SK-N-SH (cell line): ENCODE data around the gene RAI1. TPM values are rescaled to one million over a fixed set of nuclear protein-coding genes. Genes with fewer than 3 reads are reported as not detected.
"Not testable (repeated sequence)": the region's sequence is repeated elsewhere in the genome, so short reads cannot be mapped to it uniquely, and the experiment has no call there.

ENCODE experiments used
- CTCF ChIA-PET: fragments of 300-600, 350-600 bp; formaldehyde crosslinking; extraction: SDS; loops from one replicate; lab custom pipeline; 2021; lab: Yijun Ruan, JAX
- POLR2A ChIA-PET: fragments of 350-600 bp; sonication (Branson Sonifier 250); formaldehyde crosslinking; extraction: SDS; loops from one replicate; lab custom pipeline; 2020; ENCODE audit warnings: antibody characterized with exemption, inconsistent platforms; lab: Yijun Ruan, JAX
- DNase-seq: peaks from one replicate; pipeline ENCODE4 v3.0.0; 2012
- H2AFZ ChIP-seq: fragments of 200-600 bp; sonication (generic); 2 replicates; pipeline ENCODE4 v1.8.1; 2016; ENCODE audit warnings: antibody characterized with exemption, mild to moderate bottlenecking, low read depth
- H3F3A ChIP-seq: fragments of 200-600 bp; sonication (generic); replicated peaks from 2 replicates; pipeline ENCODE3; 2016; ENCODE audit warnings: antibody characterized with exemption, mild to moderate bottlenecking; ENCODE audit not compliant: insufficient read depth
- H3K27ac ChIP-seq, 2 experiments: fragments of 200-500 bp in 1 of 2; fragments of 200-600 bp in 1 of 2; sonication (Bioruptor generic) in 1 of 2; sonication (generic), shearing (Covaris generic) in 1 of 2; 2 replicates each; pipeline versions ENCODE4 v1.5.1 to v1.6.1; 2014 to 2016; ENCODE audit warnings: low read depth in 2 of 2, inconsistent platforms in 1 of 2, low read length in 1 of 2, mild to moderate bottlenecking in 1 of 2, mixed read lengths in 1 of 2
- H3K27me3 ChIP-seq: fragments of 200-600 bp; sonication (generic), shearing (Covaris generic); 2 replicates; pipeline ENCODE4 v1.6.1; 2016; ENCODE audit warnings: mixed run types; ENCODE audit not compliant: insufficient read depth
- H3K36me3 ChIP-seq, 2 experiments: fragments of 200-500 bp in 1 of 2; fragments of 200-600 bp in 1 of 2; sonication (Bioruptor generic) in 1 of 2; sonication (generic) in 1 of 2; replicated peaks in 1 of 2; 2 replicates each; pipeline versions ENCODE3 to v1.5.1; 2014 to 2016; ENCODE audit warnings: low read length in 1 of 2, mild to moderate bottlenecking in 1 of 2; ENCODE audit not compliant: insufficient read depth in 2 of 2, control insufficient read depth in 1 of 2
- H3K4me1 ChIP-seq, 2 experiments: fragments of 200-500 bp in 1 of 2; fragments of 200-600 bp in 1 of 2; sonication (Bioruptor generic) in 1 of 2; sonication (generic), shearing (Covaris generic) in 1 of 2; 2 replicates each; pipeline versions ENCODE4 v1.5.1 to v1.6.1; 2014 to 2016; ENCODE audit warnings: low read depth in 1 of 2, low read length in 1 of 2, mixed run types in 1 of 2; ENCODE audit not compliant: insufficient read depth in 2 of 2, control insufficient read depth in 1 of 2
- H3K4me2 ChIP-seq: fragments of 200-600 bp; sonication (generic), shearing (Covaris generic); 2 replicates; pipeline ENCODE4 v1.6.1; 2017; ENCODE audit warnings: mixed run types
- H3K4me3 ChIP-seq, 2 experiments: fragments of 200-500 bp in 1 of 2; fragments of 200-600 bp in 1 of 2; sonication (Bioruptor generic) in 1 of 2; sonication (generic), shearing (Covaris generic) in 1 of 2; 2 replicates each; pipeline versions ENCODE4 v1.5.1 to v1.8.1; 2014 to 2016; ENCODE audit warnings: low read depth in 2 of 2, inconsistent platforms in 1 of 2, low read length in 1 of 2, mild to moderate bottlenecking in 1 of 2, mixed read lengths in 1 of 2, moderate library complexity in 1 of 2
- H3K79me2 ChIP-seq: fragments of 200-600 bp; sonication (generic); 2 replicates; pipeline ENCODE4 v1.8.1; 2017; ENCODE audit warnings: mild to moderate bottlenecking; ENCODE audit not compliant: insufficient read depth
- H3K9ac ChIP-seq: fragments of 200-600 bp; sonication (generic); 2 replicates; pipeline ENCODE4 v1.6.1; 2017; ENCODE audit warnings: mixed run types
- H3K9me2 ChIP-seq: fragments of 200-600 bp; sonication (generic); 2 replicates; pipeline ENCODE4 v1.6.1; 2017; ENCODE audit warnings: mixed run types
- H3K9me3 ChIP-seq: fragments of 200-600 bp; sonication (generic); 2 replicates; pipeline ENCODE4 v1.6.1; 2017; ENCODE audit warnings: mixed run types, mild to moderate bottlenecking, moderate library complexity
- H4K20me1 ChIP-seq: fragments of 200-600 bp; sonication (generic); 2 replicates; pipeline ENCODE4 v1.6.1; 2017; ENCODE audit warnings: mild to moderate bottlenecking, mixed run types; ENCODE audit not compliant: insufficient read depth
- CHD2 ChIP-seq: fragments of 150-350 bp; IDR thresholded peaks from 2 replicates; pipeline ENCODE4 v1.6.1; 2018; ENCODE audit warnings: low read length; ENCODE audit not compliant: partially characterized antibody
- ELF1 ChIP-seq: IDR thresholded peaks from 2 replicates; pipeline ENCODE4 v1.4.0; 2012
- EP300 ChIP-seq, 2 experiments: IDR thresholded peaks; 2 replicates each; pipeline versions ENCODE4 v1.4.0 to v1.6.1; 2012; ENCODE audit warnings: borderline replicate concordance in 1 of 2, low read depth in 1 of 2, low read length in 1 of 2
- EZH2phosphoT487 ChIP-seq: fragments of 200-600 bp; sonication (generic); IDR thresholded peaks from 2 replicates; pipeline ENCODE4 v1.6.1; 2017; ENCODE audit warnings: low read depth, mixed run types, mild to moderate bottlenecking, antibody characterized with exemption, moderate library complexity, borderline replicate concordance
- MXI1 ChIP-seq: IDR thresholded peaks from 2 replicates; pipeline ENCODE4 v1.6.1; 2012; ENCODE audit warnings: mild to moderate bottlenecking, low read depth, low read length, improper control_type of control experiment
- NFIC ChIP-seq: IDR thresholded peaks from 2 replicates; pipeline ENCODE4 v1.4.0; 2012; ENCODE audit warnings: borderline replicate concordance
- NRF1 ChIP-seq: IDR thresholded peaks from 2 replicates; pipeline ENCODE4 v1.6.1; 2012; ENCODE audit warnings: low read depth, mild to moderate bottlenecking, low read length
- POLR2AphosphoS5 ChIP-seq: IDR thresholded peaks from 2 replicates; pipeline ENCODE4 v1.6.1; 2012; ENCODE audit warnings: low read depth, low read length
- RAD21 ChIP-seq: IDR thresholded peaks from 2 replicates; pipeline ENCODE4 v1.6.1; 2012; ENCODE audit warnings: mild to moderate bottlenecking, low read length
- SIN3A ChIP-seq: IDR thresholded peaks from 2 replicates; pipeline ENCODE4 v1.6.1; 2012; ENCODE audit warnings: low read depth, mild to moderate bottlenecking, low read length, moderate library complexity, borderline replicate concordance
- YY1 ChIP-seq: IDR thresholded peaks from 2 replicates; pipeline ENCODE4 v1.4.0; 2012; ENCODE audit warnings: low read depth, mild to moderate bottlenecking
- WGBS: methylation state at CpG from one replicate; pipeline ENCODE4 v1.1.6; 2017; ENCODE audit warnings: low lambda C conversion rate; 5-methylcytosine and 5-hydroxymethylcytosine counted together
- polyA plus RNA-seq, 3 experiments: library from polyadenylated mRNA; depleted of rRNA; stranded (reverse); fragments of >200 nt; gene quantifications; 2 replicates each; pipeline ENCODE4 v1.2.3, GENCODE V29; 2012
- TF ChIP-seq, protein P1 (sequence below): IDR thresholded peaks from 2 replicates; pipeline ENCODE4; 2012
- TF ChIP-seq, protein P2 (sequence below): IDR thresholded peaks from 2 replicates; pipeline ENCODE4 v1.4.0; 2012; ENCODE audit warnings: low read depth, borderline replicate concordance
- TF ChIP-seq, protein P3 (sequence below): IDR thresholded peaks from 2 replicates; pipeline ENCODE4 v1.6.1; 2012; ENCODE audit warnings: mild to moderate bottlenecking, low read depth, low read length, moderate library complexity

The RAI1 gene
- polyA plus RNA-seq, 1 of the 3 experiments (the other 2 are of a cell fraction) = 4.7 TPM

DNA sequence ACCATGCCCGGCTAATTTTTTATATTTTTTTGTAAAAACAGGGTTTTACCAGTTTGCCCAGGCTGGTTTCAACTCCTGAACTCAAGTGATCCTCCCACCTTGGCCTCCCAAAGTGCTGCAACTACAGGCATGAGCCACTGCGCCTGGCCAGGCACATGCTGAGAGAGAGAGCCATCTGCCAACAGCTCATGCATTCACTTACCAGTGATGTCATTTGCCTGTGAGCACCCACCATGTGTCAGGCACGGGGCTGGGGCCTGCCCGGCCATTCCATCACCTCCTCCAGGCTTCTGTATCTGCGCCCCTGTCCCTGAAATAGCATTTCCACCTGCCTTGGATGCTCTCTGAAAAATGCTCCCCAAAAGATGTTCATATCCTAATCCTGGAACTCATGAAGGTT, 46.1 kb upstream of the RAI1 start:
- Histone ChIP-seq H3K27ac (no peak overlapping the region), H3K4me2 (no peak overlapping the region), H3K36me3 (no peaks in the 10 kb centered on the region), H4K20me1 (no peaks in the 10 kb centered on the region), H3K4me3 (no peak overlapping the region), H3K27me3 (no peaks in the 10 kb centered on the region), H3K4me1 (no peaks in the 10 kb centered on the region), H3K79me2 (no peaks in the 10 kb centered on the region), H3K9ac (no peak overlapping the region), H2AFZ (no peak overlapping the region), H3F3A (no peaks in the 10 kb centered on the region), H3K9me2 (no peaks in the 10 kb centered on the region), H3K9me3 (no peaks in the 10 kb centered on the region)
- TF ChIP-seq NRF1 (no peak), SIN3A (no peak), YY1 (no peak), CHD2 (no peak), EZH2phosphoT487 (no peak), EP300 (IDR thresholded peaks at IDR 0.05; ENCODE audit: borderline replicate concordance in 1 of 2, low read depth in 1 of 2, low read length in 1 of 2) (no peak)
- TF ChIP-seq, protein P1, sequence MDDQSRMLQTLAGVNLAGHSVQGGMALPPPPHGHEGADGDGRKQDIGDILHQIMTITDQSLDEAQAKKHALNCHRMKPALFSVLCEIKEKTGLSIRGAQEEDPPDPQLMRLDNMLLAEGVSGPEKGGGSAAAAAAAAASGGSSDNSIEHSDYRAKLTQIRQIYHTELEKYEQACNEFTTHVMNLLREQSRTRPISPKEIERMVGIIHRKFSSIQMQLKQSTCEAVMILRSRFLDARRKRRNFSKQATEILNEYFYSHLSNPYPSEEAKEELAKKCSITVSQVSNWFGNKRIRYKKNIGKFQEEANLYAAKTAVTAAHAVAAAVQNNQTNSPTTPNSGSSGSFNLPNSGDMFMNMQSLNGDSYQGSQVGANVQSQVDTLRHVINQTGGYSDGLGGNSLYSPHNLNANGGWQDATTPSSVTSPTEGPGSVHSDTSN = no peak
- DNase-seq = no peak
- ChIA-PET POLR2A (no interaction called here), CTCF (interaction anchor here (1.1 to 10.3 kb wide), 3 partner anchors 22 to 282 kb away, joined by 3 to 155 read pairs (median 3); no protein-coding TSS in a partner anchor)
- WGBS = 69% methylated on average over 5 of the region's 5 CpGs

- H3K9me2 ChIP-seq, H3K9me3 ChIP-seq, H3K4me3 ChIP-seq, POLR2A ChIA-PET, H3K27ac ChIP-seq, H3K79me2 ChIP-seq, DNase-seq, H2AFZ ChIP-seq, H4K20me1 ChIP-seq, H3K4me1 ChIP-seq, H3K27me3 ChIP-seq, H3F3A ChIP-seq, H3K9ac ChIP-seq, H3K36me3 ChIP-seq, H3K4me2 ChIP-seq: not testable (repeated sequence)
- 83% methylated on average over 15 of the region's 15 CpGs for WGBS
- CTCF ChIA-PET = interaction anchor here (0.7 to 10.3 kb wide), 5 partner anchors 22 to 283 kb away, joined by 3 to 155 read pairs (median 3); no protein-coding TSS in a partner anchor
These were observed 45.6 kb upstream of the RAI1 start for GRCh38 chr17:17635537-17636271.

DNA sequence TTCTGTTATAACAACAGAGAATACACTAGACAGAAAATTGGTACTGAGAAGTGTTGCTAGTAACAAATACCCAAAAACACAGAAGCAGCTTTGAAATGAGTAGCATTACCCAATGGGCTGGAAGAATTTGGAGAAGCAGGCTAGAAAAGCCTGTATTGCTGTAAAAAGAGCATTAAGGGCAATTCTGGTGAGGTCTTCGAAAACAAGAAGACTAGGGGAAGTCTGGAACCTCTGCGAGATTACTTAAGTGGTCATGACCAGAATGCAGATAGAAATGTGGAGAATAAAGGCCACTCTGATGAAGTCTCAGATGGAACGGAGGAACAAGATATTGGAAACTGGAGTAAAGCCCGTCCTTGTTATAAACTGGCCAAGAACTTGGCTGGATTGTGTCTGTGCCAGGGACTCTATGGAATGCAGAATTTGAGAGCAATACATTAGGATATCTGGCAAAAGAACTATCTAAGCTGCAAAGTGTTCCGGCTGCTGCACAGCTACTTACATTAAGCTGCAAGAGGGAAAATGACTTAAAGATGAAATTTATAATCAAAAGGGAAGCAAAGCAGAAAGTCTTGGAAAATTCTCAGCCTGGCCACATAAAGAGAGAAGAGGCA, 44.9 kb upstream of the RAI1 start:
- no peaks in the 10 kb centered on the region for H3F3A ChIP-seq
- DNase-seq = no peak
- H3K9me2 ChIP-seq = no peaks in the 10 kb centered on the region
- no peaks in the 10 kb centered on the region for H3K9me3 ChIP-seq
- H3K4me3 ChIP-seq = no peak overlapping the region
- no peaks in the 10 kb centered on the region for H3K79me2 ChIP-seq
- no peak overlapping the region for H3K4me2 ChIP-seq
- H2AFZ ChIP-seq = no peak overlapping the region
- H3K27me3 ChIP-seq = no peaks in the 10 kb centered on the region
- no peak overlapping the region for H3K27ac ChIP-seq
- CTCF ChIA-PET = interaction anchor here (0.7 to 10.3 kb wide), 5 partner anchors 22 to 283 kb away, joined by 3 to 155 read pairs (median 5); no protein-coding TSS in a partner anchor
- POLR2A ChIA-PET = no interaction called here
- H3K9ac ChIP-seq = no peak overlapping the region
- 70% methylated on average over 5 of the region's 5 CpGs for WGBS
- H4K20me1 ChIP-seq = no peaks in the 10 kb centered on the region
- no peaks in the 10 kb centered on the region for H3K4me1 ChIP-seq
- H3K36me3 ChIP-seq = no peaks in the 10 kb centered on the region
- TF ChIP-seq, protein P2, sequence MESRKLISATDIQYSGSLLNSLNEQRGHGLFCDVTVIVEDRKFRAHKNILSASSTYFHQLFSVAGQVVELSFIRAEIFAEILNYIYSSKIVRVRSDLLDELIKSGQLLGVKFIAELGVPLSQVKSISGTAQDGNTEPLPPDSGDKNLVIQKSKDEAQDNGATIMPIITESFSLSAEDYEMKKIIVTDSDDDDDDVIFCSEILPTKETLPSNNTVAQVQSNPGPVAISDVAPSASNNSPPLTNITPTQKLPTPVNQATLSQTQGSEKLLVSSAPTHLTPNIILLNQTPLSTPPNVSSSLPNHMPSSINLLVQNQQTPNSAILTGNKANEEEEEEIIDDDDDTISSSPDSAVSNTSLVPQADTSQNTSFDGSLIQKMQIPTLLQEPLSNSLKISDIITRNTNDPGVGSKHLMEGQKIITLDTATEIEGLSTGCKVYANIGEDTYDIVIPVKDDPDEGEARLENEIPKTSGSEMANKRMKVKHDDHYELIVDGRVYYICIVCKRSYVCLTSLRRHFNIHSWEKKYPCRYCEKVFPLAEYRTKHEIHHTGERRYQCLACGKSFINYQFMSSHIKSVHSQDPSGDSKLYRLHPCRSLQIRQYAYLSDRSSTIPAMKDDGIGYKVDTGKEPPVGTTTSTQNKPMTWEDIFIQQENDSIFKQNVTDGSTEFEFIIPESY = no peak
- TF ChIP-seq, protein P3, sequence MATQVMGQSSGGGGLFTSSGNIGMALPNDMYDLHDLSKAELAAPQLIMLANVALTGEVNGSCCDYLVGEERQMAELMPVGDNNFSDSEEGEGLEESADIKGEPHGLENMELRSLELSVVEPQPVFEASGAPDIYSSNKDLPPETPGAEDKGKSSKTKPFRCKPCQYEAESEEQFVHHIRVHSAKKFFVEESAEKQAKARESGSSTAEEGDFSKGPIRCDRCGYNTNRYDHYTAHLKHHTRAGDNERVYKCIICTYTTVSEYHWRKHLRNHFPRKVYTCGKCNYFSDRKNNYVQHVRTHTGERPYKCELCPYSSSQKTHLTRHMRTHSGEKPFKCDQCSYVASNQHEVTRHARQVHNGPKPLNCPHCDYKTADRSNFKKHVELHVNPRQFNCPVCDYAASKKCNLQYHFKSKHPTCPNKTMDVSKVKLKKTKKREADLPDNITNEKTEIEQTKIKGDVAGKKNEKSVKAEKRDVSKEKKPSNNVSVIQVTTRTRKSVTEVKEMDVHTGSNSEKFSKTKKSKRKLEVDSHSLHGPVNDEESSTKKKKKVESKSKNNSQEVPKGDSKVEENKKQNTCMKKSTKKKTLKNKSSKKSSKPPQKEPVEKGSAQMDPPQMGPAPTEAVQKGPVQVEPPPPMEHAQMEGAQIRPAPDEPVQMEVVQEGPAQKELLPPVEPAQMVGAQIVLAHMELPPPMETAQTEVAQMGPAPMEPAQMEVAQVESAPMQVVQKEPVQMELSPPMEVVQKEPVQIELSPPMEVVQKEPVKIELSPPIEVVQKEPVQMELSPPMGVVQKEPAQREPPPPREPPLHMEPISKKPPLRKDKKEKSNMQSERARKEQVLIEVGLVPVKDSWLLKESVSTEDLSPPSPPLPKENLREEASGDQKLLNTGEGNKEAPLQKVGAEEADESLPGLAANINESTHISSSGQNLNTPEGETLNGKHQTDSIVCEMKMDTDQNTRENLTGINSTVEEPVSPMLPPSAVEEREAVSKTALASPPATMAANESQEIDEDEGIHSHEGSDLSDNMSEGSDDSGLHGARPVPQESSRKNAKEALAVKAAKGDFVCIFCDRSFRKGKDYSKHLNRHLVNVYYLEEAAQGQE = no peak
- TF ChIP-seq MXI1 = no peak
- TF ChIP-seq NRF1 = no peak
- TF ChIP-seq RAD21 = no peak
- no peak for TF ChIP-seq NFIC
- TF ChIP-seq POLR2AphosphoS5 = no peak
- no peak for TF ChIP-seq ELF1
